ENCODE results near the gene STX12.
"Not testable (repeated sequence)": the region's sequence is repeated elsewhere in the genome, so short reads cannot be mapped to it uniquely, and the experiment has no call there.

STX12 gene

GRCh38 chr1:27807385-27807784, 34.4 kb downstream of the STX12 start:
- no peak overlapping the region for H3K4me3 ChIP-seq (ENCODE audit: low read depth, low read length)
- TF ChIP-seq, protein P1, sequence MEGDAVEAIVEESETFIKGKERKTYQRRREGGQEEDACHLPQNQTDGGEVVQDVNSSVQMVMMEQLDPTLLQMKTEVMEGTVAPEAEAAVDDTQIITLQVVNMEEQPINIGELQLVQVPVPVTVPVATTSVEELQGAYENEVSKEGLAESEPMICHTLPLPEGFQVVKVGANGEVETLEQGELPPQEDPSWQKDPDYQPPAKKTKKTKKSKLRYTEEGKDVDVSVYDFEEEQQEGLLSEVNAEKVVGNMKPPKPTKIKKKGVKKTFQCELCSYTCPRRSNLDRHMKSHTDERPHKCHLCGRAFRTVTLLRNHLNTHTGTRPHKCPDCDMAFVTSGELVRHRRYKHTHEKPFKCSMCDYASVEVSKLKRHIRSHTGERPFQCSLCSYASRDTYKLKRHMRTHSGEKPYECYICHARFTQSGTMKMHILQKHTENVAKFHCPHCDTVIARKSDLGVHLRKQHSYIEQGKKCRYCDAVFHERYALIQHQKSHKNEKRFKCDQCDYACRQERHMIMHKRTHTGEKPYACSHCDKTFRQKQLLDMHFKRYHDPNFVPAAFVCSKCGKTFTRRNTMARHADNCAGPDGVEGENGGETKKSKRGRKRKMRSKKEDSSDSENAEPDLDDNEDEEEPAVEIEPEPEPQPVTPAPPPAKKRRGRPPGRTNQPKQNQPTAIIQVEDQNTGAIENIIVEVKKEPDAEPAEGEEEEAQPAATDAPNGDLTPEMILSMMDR (IDR thresholded peaks at IDR 0.05; ENCODE audit: low read depth, low read length, missing control alignments), result no peak
- DNase-seq (ENCODE audit: low read depth), result no peak
- in situ Hi-C loops (cut with HindIII; ENCODE audit: low sequenced_read_pairs), result no loop called here

GRCh38 chr1:27808131-27808530, 35.1 kb downstream of the STX12 start:
- DNase-seq (ENCODE audit: low read depth); in situ Hi-C loops (cut with HindIII; ENCODE audit: low sequenced_read_pairs): not testable (repeated sequence)

DNA sequence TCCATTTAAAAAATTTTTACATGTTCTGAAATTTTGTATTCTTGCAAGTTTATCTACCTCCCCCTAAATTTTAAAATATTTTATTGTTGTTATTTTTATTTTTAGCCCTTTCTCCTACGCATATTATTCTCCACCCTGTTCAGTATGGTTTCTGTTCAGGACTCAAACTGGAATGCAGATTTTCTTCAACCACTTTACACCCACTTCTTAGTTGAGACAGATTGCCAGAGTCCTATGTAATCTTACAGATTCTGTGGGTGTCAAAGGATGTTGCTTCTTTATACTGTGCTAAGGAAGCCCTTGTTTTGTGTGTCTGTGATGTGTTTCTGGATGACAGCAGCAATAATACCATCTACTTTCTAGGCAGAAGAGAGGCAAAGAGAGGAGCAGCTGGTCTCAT, 36.9 kb downstream of the STX12 start:
- no peak overlapping the region for H3K4me3 ChIP-seq (ENCODE audit: low read depth, low read length)
- TF ChIP-seq, protein P1 (IDR thresholded peaks at IDR 0.05; ENCODE audit: low read depth, low read length, missing control alignments), result no peak
- no peak for DNase-seq (ENCODE audit: low read depth)
- in situ Hi-C loops (cut with HindIII; ENCODE audit: low sequenced_read_pairs), result no loop called here

More at GRCh38 chr1:27808131-27808530, 35.1 kb downstream of the STX12 start:
- H3K4me3 ChIP-seq (ENCODE audit: low read depth, low read length), result not testable (repeated sequence)

- H3K4me3 ChIP-seq (ENCODE audit: low read depth, low read length), result no peak overlapping the region
- TF ChIP-seq, protein P1 (IDR thresholded peaks at IDR 0.05; ENCODE audit: low read depth, low read length, missing control alignments), result no peak
- in situ Hi-C loops (cut with HindIII; ENCODE audit: low sequenced_read_pairs), result no loop called here
- DNase-seq (ENCODE audit: low read depth), result no peak
These were observed 38.9 kb downstream of the STX12 start for GRCh38 chr1:27811741-27812500.

GRCh38 chr1:27816921-27817630, 44.1 kb downstream of the STX12 start:
- TF ChIP-seq, protein P1 (IDR thresholded peaks at IDR 0.05; ENCODE audit: low read depth, low read length, missing control alignments), result no peak
- in situ Hi-C loops (cut with HindIII; ENCODE audit: low sequenced_read_pairs), result no loop called here
- no peak for DNase-seq (ENCODE audit: low read depth)
- no peak overlapping the region for H3K4me3 ChIP-seq (ENCODE audit: low read depth, low read length)

DNA sequence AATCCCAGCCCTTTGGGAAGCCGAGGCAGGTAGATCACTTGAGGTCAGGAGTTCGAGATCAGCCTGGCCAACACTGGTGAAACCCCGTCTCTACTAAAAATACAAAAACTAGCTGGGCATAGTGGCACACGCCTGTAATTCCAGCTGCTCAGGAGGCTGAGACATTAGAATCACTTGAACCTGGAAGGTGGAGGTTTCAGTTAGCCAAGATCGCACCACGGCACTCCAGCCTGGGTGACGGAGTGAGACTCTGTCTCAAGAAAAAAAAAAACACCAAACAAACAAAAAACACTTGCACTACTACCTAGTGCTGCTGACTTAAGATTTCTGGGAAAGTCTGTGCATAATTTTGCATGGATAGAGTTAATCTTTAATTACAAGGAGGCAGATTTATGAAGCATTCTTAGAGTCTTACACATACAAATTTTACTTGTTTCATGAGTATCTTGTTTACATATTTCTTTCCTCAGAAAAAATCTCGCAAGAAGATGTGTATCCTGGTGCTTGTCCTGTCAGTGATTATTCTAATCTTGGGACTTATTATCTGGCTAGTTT, 48.8 kb downstream of the STX12 start:
- TF ChIP-seq, protein P1 (IDR thresholded peaks at IDR 0.05; ENCODE audit: low read depth, low read length, missing control alignments), result no peak

GRCh38 chr1:27823784-27824183, 50.8 kb downstream of the STX12 start:
- DNase-seq (ENCODE audit: low read depth), result no peak
- TF ChIP-seq, protein P1 (IDR thresholded peaks at IDR 0.05; ENCODE audit: low read depth, low read length, missing control alignments), result no peak
- H3K4me3 ChIP-seq (ENCODE audit: low read depth, low read length), result no peak overlapping the region
- in situ Hi-C loops (cut with HindIII; ENCODE audit: low sequenced_read_pairs), result no loop called here

More for the DNA sequence above, 48.8 kb downstream of the STX12 start:
- in situ Hi-C loops (cut with HindIII; ENCODE audit: low sequenced_read_pairs), result no loop called here
- DNase-seq (ENCODE audit: low read depth), result no peak
- no peak overlapping the region for H3K4me3 ChIP-seq (ENCODE audit: low read depth, low read length)
